ENCODE data around the gene KHK.

DNA sequence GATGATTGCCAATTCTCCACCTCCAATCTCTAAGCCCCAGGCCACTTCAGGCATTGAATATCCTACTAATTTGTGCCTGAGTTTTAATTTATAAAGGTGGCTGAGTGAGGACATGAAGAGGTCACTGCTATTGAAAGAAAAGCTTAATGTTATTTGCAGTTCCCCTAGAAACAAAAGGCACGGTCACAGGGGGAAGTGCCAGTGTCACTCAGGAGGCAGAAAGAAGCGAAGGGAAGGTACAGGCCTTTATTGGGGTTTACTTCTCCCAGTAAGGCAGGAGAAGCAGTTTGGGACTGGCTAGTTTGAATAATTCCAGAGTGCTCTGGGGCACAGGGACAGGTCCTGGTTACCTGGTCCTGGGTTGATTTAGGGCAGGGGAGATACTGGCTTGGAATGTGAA lies 35.3 kb downstream of the KHK start:
- no peak for TF ChIP-seq YY1 (IDR thresholded peaks at IDR 0.05; ENCODE audit: low read depth, low read length)
- TF ChIP-seq, protein P1, sequence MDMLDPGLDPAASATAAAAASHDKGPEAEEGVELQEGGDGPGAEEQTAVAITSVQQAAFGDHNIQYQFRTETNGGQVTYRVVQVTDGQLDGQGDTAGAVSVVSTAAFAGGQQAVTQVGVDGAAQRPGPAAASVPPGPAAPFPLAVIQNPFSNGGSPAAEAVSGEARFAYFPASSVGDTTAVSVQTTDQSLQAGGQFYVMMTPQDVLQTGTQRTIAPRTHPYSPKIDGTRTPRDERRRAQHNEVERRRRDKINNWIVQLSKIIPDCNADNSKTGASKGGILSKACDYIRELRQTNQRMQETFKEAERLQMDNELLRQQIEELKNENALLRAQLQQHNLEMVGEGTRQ (IDR thresholded peaks at IDR 0.05; ENCODE audit: low read length), result no peak
- TF ChIP-seq SP1 (IDR thresholded peaks at IDR 0.05; ENCODE audit: low read depth, low read length), result no peak
- TF ChIP-seq CBX5 (IDR thresholded peaks at IDR 0.05; ENCODE audit: low read depth, low read length), result no peak
- TF ChIP-seq POLR2A (IDR thresholded peaks at IDR 0.05; ENCODE audit: control extremely low read depth in 1 of 2, low read depth in 2 of 2, low read length in 2 of 2), result no peak
- no peak for TF ChIP-seq CTCF (IDR thresholded peaks at IDR 0.05; ENCODE audit: control extremely low read depth in 1 of 3, insufficient read depth in 1 of 3, low read depth in 1 of 3, low read length in 3 of 3)
- no peak for TF ChIP-seq EZH2 (IDR thresholded peaks at IDR 0.05; ENCODE audit: low read depth, low read length, severe bottlenecking)
- no peak for TF ChIP-seq GABPA (IDR thresholded peaks at IDR 0.05; ENCODE audit: borderline replicate concordance, insufficient read depth, low read length)
- no peak for TF ChIP-seq TEAD4 (IDR thresholded peaks at IDR 0.05; ENCODE audit: low read depth, low read length)
- TF ChIP-seq NRF1 (IDR thresholded peaks at IDR 0.05; ENCODE audit: low read depth, low read length), result no peak
- no peak for TF ChIP-seq POLR2AphosphoS5 (IDR thresholded peaks at IDR 0.05; ENCODE audit: low read depth, low read length)
